Hematopoietic multipotent progenitor cell treated with erythropoietin and hydrocortisone succinate and interleukin-3 and kit ligand, for 4 days (in vitro differentiated cells): ENCODE measurements around the gene NAMPT.

Experiments
- DNase-seq: peaks from one replicate; pipeline ENCODE4 v3.0.0-alpha.2; 2015

The NAMPT gene

DNA sequence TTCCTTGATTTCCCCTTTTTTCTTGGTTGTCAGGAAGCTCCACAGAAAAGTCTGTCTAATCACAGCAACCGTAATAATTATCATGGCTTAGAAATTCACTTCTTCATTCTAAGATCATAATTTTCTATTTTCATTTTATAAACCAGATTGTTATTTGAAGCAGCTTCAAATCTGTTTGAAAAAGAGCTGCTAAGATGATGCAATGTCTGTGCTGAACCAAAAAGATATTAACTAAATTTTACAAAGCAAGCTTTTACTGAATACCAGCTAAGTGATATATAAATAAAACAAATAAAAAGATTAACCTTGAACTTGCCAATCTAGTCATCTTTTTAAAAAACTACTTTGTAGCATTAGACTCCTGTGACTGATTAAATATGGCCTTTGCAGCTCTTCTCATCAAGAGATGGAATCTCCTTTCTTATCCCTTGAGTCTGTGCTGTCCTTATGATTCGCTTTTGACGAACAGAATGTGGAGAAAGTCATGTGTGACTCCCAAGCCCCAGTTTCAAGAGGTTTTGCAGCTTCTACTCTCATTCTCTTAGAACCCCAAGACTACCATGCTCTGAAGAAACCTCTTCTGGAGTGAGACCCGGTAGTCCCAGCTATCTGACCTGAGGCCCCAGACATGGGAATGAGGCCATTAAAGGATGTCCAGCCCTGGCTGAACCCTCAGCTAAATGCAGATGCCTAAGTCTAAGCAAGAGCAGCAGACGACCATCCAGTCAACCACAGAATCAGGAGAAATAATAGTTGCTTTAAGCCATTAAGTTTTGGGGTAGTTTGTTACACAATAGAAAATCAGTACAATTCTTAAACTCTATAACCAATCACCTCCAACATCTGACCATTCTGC lies 14.4 kb downstream of the NAMPT start:
- DNase-seq, result no peak

DNA sequence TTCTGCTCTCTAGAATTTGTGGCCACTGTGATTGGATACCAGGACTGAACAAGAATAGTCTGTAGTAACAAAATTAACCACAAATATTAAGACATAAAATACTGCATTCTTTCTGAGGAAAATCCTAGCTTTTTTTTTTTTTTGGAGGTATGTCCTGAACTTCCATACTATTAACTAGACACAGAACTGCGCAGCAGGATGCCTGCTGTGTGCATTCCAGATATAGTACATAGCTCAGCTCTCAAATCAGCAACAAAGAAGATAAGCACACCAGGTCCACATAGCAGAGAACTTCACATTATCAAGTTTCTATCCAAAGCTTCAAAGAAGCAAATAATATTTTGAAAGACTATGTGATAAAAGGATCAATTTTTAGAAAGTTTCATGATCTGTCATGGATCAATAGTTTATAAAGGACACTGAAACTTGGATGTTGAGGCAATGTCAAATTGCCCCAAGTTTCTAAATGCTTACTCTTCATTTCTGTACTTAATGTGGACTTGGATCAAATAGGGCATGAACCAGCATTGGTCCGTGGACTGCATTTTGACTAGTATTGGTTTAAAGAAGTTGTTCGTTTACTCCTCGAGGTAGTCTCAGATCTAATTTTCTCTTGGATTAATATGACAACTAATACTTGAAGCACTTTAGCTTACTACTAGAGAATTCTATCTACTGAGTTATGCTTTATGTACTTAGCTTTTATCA lies 15.4 kb downstream of the NAMPT start:
- DNase-seq, result no peak

DNA sequence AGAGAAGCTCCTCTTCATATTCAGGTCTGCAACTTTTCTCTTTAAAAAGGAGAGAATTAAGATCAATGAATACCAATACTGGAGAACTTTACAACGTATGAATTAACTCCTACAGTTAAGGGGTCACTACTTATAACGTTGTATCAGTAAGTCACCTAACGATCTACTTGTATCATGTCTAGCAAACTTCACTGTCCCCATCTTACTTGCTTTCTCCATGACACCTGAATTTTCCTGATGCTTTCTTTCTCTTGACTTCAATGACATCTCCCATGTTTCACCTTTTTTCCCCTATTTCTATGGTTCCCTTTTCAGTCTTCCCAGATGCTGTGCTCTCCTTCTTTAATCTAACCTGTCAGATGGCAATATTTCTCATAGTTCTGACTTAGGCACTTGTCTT lies 19.6 kb downstream of the NAMPT start:
- no peak for DNase-seq

DNA sequence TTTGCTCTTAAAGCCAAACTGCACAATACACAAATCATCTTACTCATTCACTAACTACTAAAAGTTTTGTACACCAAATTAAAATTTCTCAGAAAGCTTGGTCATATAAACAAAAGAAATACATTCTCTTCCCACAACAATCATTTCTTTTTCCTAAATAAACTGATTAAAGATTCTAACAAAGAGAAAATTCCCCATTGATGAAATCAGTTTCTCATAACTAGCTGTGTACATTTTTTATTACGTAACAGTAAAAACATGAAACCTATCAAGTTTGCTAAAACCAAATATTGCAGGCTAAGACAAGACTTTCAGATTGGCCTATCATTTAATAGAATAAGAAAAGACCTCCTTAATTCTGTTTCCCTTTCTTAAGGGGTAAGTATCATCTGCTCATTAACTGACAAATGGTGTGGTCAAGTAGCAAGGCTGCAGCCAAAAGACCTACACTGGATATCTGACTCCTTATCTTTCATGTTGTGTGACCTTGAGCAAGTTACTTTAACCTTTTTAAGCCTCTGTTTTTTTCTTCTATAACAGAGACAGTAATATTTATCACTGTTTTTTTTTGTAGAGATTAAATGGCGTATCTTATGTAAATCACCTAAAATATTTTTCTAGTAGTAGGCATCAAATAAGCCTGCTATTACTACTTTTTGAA lies 22.4 kb downstream of the NAMPT start:
- DNase-seq, result no peak

DNA sequence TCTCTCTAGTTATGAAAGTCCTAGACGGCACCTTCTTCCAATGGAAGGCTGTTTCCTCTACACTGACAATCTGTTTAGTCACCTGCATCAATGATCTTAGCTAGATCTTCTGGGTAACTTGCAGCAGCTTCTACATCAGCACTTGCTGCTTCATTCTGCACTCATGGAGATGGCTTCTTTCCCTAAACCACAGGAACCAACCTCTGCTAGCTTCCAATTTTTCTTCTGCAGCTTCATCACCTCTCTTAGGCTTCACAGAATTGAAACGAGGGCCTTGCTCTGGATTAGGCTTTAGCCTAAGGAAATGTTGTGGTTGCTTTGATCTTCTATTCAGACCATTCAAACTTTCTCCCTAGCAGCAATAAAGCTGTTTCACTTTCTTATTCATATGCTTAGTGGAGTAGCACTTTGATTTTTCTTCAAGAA lies 24.6 kb downstream of the NAMPT start:
- no peak for DNase-seq

DNA sequence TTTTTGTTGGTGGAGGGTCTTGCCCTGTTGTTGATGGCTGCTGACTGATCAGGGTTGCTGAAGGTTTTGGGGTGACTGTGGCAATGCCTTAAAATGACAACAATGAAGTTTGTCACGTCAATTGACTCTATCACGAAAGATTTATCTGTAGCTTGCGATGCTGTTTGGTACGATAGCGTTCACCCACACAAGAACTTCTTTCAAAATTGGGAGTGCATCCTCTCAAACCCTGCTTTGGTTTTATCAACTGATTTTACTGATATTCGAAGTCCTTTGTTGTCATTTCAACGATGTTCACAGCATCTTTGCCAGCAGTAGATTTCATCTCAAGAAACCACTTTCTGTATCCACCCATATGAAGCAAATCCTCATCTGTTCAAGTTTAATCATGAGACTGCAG lies 26.0 kb downstream of the NAMPT start:
- DNase-seq, result peak; percentile 46

DNA sequence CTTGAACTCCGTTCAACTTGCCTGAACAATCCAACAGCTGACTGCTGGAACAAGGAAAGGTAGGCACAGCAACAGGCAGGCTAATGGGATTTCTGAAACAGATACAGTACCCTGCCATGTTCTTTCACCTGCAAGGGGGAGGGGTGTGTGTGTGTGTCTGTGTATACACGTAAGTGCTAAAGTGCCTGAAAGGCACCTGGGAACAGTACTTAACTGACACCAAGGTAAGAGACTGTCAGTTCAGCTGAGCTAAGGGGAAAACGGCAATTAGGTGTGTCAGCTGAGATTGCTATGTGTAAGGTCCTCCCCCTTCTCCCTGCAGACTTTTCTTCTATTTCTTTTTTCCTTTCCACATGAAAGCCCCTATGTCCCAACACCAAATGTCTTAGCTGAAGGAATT lies 27.0 kb downstream of the NAMPT start:
- DNase-seq, result no peak

DNA sequence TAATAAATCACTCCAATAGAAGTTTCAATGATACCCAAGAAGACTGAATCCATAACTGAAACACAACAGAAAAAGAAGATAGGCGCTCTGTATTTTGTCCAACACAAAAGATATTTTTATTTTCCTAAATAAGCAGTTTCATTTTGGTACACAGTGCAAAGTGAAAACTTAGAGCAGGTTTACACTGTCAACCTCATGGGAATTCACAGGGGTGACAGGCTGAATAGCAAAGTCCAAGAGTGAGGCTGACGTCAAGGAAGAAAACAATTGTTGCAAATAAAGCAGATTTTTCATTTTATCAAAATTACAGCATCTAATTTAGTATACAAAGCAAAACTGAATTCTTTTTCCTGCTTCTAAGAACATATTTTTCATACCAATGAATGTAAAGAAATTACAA lies 28.6 kb downstream of the NAMPT start:
- no peak for DNase-seq

DNA sequence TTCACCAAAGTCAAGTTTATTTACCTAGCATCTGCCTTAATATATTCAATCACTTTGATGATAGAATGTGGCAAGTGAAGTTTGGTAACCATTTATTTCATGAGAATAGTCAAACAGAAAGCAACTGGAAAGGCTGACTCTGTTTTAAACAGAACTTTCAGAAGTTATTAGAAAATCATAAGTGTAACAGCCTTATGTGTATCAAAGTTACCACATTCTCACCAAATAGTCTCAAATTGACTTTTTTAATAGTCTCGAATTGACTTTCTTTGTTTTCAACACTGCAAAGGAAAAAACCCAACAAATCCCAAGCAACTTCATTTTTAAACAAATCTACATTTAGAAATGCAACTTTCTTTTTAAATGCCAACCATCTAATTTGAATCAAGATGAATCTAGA lies 29.5 kb downstream of the NAMPT start:
- DNase-seq, result no peak

DNA sequence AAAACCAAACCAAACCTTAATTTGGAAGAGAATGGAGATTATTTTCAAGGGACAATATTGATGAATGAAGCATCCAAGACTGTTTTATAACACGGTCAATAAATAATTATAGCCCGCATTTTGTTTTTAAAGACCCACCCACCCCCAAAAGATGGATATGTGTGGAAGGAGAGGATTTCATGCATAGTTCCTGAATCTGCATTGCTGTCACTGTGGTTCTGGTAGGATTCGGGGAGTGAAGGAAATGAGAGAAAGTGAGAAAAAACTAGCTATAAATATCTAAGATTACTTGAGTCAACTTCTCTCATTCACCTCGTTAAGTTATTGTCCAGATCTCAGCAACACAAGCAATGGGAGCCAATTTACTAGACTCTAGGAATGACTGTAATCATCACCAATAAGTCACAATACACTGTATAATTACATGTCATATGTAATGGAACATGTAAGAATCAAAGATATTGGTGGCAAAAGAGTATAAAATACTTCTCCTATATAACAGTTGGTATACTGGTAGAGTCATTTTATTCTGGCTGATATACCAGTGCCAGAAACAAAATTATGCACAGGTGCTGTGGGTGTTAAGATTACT lies 30.2 kb downstream of the NAMPT start:
- no peak for DNase-seq

DNA sequence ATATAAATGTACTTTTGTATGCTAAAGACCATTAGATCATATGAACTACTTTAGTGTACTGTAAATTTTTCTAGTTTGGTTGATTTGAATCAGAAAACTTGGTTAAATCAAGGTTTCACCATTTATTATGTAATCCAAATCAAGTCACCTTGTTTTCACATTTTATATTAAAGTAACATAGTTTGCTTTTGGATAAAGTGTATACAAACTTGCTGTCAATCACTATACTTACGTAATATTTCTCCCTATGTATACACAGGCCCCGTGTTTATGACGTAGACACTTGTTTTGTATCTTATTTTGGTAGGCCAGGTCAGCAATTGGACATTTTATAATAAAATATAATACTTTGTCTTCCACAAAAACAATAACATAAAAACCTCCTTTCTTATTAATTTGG lies 32.2 kb downstream of the NAMPT start:
- DNase-seq, result no peak

DNA sequence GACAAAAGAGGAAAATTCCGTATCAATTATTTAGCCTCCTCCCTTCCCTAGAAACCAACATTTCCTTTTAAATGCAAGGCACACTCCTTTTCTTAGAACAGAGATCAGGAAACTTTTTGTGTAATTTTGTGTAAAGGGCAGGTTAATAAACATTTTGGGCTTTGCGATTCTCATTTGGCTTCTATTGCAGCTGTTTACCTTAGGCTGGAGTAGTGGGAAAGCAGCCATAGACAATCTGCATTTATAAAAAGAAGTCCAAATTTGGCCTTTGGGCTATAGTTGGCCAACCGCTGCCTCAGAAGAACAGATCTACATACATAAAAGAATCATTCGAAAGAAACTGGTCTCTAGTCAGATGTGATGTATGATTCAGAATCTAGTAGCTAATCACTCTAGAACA lies 35.3 kb downstream of the NAMPT start:
- no peak for DNase-seq

DNA sequence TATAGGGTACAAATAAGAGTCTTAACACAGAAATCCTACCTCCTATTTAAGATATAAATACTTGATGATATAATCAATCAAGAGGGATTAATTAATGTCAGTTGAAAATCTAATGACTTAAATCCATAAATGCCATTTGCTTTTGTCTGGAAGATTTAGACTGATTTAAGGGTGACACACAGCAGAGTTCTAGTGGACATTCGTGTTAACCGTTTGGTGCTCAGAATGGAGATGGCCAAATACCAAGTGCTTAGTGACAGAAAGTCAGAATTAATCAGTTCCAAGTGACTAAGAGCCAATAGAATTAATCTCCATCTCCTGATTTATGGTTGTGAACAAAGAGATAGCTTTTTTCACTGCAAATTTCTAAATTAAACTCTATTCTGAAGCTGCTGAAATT lies 36.2 kb downstream of the NAMPT start:
- DNase-seq, result no peak

DNA sequence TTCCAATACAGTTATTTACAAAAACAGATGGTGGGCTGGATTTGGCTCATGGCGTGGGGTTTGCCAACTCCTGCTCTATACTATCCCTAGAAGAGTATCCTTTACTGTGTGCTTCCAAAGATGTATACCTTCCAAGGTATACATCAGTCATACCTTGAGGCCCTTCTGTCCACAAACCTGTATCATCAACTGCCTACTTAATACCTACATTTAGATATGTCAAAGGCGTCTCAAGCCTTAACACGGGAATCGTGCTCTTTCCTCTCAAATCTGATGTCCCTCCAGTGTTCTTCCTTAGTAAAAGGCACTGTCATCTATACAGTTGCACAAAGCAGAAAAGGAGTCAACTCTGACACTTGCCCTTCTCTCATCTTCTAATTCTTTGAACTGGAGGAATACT lies 36.9 kb downstream of the NAMPT start:
- no peak for DNase-seq

DNA sequence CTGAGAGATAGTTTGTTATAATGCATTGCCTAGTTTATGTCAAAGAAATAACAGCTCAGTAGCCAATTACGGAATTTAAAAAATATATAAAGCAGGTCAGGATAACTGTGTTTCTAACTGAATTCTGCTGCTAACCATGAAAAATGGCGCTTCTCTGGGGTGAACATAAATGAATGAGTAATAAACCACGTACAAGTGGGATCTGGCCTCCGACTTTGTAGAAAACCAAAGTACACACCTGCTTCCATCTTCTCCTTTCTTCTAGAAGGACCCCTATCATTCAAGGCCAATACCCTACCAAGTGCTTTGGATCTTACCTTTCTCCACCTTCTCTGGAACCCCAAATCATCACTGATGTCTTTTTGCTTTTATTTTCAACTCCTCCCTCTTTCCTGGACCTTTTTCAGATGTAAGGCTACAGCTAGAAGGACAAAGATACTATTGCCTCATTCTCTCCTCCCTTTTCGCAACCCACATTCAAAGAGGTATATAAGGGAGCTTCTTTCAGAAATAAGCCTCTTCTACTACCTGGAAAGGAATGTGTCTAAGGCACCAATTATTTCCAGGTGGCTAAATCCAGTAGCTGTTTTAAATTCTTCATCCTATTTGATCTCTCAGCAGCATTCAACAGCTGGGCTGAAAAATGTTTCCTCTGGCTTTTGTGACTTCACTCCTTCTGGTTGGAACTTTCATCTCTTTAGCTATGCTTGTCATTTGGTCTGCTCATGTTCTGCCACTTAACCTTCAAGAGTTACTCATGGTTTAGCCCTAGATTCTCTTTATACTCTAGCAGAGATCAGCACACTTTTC lies 37.7 kb downstream of the NAMPT start:
- no peak for DNase-seq

DNA sequence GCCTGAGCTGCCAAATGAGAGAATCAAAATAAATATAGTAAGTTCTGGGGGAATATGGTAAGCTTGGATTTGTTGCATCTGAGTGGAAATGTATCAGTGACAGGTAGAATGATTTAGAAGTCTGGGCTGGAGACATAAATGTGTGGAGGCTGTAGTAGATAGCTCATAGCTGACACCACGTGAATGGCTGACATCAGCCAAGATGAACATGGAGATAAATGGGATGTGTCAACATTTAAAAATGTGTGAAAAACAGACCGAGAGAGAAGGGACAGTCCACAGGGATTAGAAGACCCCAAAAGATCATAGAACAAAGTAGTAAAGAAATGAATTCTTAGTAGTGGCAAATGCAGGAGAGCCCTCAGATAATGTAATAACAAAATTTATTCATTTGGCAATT lies 40.9 kb downstream of the NAMPT start:
- DNase-seq, result no peak

DNA sequence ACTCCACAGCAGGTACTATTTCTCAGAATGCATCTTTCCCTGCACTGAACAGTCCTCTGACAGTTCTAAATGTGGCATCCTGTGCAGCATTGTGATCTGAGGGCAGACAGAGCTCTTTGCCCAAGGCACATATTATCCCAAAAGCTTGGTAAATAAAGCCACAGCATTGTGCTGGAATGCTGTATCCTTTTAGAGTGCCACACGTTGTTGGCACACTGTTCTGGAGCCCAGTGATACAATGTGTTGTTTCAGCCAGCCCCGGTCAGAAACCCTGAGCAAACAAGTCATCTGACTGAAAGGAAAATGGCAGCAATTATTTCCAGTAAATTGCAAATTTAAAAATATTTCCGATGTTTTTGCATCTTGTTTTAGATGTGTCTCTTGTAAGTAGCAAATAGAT lies 45.4 kb downstream of the NAMPT start:
- DNase-seq, result no peak

DNA sequence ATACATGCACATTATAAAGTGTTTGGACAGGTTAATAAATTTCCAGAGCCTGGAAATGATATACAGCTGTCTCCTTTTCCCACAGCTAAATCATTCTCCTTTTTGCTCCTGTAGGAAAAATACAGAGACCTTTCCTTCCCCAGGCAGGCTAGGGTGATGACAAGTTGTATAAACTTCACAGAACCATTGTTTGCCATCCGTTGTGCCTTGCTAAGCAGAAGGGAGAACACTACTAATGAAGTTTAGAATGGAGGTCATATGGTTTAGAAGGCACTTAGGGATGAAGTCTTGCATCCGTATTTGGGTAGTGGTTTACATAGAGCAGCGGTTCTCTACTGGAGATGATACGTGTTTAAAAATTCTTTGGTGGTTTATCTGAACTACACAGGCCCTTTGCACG lies 46.0 kb downstream of the NAMPT start:
- no peak for DNase-seq

DNA sequence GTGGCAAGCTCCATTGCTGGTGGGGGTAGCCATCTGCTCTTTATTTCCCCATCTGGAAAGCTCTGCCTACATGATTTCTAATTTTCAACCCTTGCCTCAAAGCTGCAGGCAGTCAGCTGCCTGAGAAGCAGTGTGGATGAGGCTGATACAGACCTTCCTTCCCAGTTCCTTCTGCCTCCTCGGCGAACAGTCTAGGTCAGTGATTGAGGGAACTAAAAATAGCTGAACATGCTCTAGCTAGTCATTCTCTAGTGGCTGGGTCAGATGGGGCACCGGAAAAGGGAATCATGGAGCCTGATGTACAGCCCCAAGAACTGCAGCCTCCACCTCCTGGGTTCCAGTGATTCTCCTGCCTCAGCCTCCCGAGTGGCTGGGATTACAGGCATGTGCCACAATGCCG lies 48.7 kb downstream of the NAMPT start:
- DNase-seq, result no peak

DNA sequence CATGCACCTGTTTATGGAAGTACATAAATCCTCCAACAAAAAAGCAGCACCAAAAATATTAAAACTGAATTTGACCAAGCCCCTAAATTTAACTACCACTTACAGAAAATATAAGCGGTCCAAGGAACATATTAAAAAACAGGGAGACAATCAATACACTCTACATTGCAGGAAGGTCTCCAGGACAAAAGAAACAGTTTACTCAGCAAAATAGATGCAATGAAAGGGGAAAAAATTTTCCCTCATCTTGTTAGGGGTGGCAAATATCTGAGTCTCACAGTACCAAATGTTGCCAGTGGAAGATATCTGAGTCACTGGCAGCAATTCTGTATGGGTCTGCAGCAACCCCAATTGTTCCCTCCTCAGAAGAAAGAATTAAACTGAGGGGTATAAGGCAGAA lies 50.4 kb downstream of the NAMPT start:
- DNase-seq, result no peak

DNA sequence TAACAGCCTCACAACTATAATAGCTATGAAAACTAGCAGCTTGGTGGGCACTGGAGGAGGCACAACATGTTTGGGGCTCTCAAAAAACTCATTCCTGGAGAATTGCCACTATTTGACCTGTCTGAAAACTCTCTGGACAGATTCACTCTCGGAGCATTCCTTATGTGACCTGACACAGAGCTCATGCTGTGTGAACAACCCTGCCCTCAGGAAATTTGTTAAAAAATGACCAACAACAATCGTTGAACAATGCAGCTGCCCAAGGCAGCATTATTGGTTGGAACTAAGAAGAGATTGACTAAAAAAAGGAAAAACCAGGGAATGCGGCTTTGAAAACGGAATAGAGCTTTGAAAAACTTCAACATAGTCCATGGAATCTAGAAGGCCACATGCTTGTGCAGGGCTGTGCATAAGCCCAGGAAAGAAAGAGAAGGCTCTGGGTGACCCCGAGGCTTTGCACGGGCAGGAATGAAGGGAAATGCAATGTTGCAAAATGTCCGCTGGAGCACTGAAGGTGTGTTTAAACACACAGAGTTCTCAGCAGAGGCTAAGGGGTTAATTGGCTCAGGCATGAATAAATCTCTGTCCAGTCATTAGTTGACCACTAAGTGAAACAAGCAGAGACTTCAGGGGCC lies 52.8 kb downstream of the NAMPT start:
- DNase-seq, result no peak

DNA sequence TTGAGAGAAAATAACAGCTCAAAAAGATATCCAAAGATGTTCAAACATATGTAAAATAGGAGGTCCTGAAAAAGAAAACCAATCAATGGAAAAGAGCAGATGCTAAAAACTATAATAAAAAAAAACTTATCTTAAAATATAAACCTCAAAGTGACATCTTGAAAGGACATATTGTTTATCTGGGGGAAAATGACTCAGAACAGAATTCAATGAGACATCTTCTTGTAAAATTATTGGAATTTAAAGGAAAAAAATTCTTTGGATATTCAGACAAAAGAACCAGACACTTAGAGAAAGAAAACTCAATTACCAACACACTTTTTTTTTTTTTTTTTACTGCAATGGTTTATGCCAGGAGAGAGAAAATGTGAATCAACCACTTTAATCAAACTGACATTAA lies 58.9 kb downstream of the NAMPT start:
- no peak for DNase-seq
